DND-41 (cell line): ENCODE results near the gene REM1.

Experiments
- ATAC-seq: fragments of 200-7000 bp; cut with Tn5 transposase; 3 replicates; pipeline ENCODE4 v1.9.1; 2021; ENCODE audit warnings: low read depth; ENCODE audit not compliant: insufficient read depth
- DNase-seq: peaks from one replicate; pipeline ENCODE4 v3.0.0-alpha.2; 2020
- H2AFZ ChIP-seq: 2 replicates; pipeline ENCODE4 v1.6.0; 2012; ENCODE audit warnings: low read depth, low read length
- H3K27ac ChIP-seq: 2 replicates; pipeline ENCODE4 v1.5.1; 2012; ENCODE audit warnings: low read length, inconsistent platforms
- H3K27me3 ChIP-seq: fragments of 200-600 bp; sonication (generic); 2 replicates; pipeline ENCODE4 v1.6.0; 2012; ENCODE audit warnings: low read length, mild to moderate bottlenecking, inconsistent platforms; ENCODE audit not compliant: insufficient read depth, poor library complexity
- H3K36me3 ChIP-seq: 2 replicates; pipeline ENCODE4 v1.5.1; 2012; ENCODE audit warnings: low read length, inconsistent platforms; ENCODE audit not compliant: insufficient read depth
- H3K4me1 ChIP-seq: 2 replicates; pipeline ENCODE4 v1.5.1; 2012; ENCODE audit warnings: mild to moderate bottlenecking, low read length; ENCODE audit not compliant: insufficient read depth
- H3K4me2 ChIP-seq: 2 replicates; pipeline ENCODE4 v1.6.0; 2012; ENCODE audit warnings: mild to moderate bottlenecking, moderate library complexity, low read length, inconsistent platforms; ENCODE audit not compliant: insufficient read depth
- H3K4me3 ChIP-seq, 2 experiments: fragments of 200-600 bp in 1 of 2; shearing (Covaris generic) in 1 of 2; 2 replicates each; pipeline ENCODE4 v1.5.1; 2012 to 2016; ENCODE audit warnings: inconsistent platforms in 2 of 2, low read length in 2 of 2, mild to moderate bottlenecking in 2 of 2, low read depth in 1 of 2, moderate library complexity in 1 of 2
- H3K79me2 ChIP-seq: 2 replicates; pipeline ENCODE4 v1.6.0; 2012; ENCODE audit warnings: low read length, inconsistent platforms; ENCODE audit not compliant: insufficient read depth
- H3K9ac ChIP-seq: 2 replicates; pipeline ENCODE4 v1.6.0; 2012; ENCODE audit warnings: low read depth, mild to moderate bottlenecking, inconsistent platforms, low read length, moderate library complexity
- H3K9me3 ChIP-seq: 2 replicates; pipeline ENCODE4 v1.5.1; 2012; ENCODE audit warnings: low read length, moderate library complexity, mild to moderate bottlenecking, inconsistent platforms; ENCODE audit not compliant: insufficient read depth, severe bottlenecking
- H4K20me1 ChIP-seq: 2 replicates; pipeline ENCODE4 v1.6.0; 2012; ENCODE audit warnings: low read length; ENCODE audit not compliant: insufficient read depth
- EZH2 ChIP-seq: IDR thresholded peaks from 3 replicates; pipeline ENCODE4 v1.6.1; 2012; ENCODE audit warnings: borderline replicate concordance, low read depth, mild to moderate bottlenecking, moderate library complexity, low read length, inconsistent platforms; ENCODE audit not compliant: severe bottlenecking
- TF ChIP-seq, protein P1 (sequence below): IDR thresholded peaks from 2 replicates; pipeline ENCODE4 v1.5.1; 2012; ENCODE audit warnings: borderline replicate concordance, low read length, moderate library complexity, mild to moderate bottlenecking; ENCODE audit not compliant: poor library complexity, severe bottlenecking; ENCODE audit errors: extremely low read depth

Gene REM1

DNA sequence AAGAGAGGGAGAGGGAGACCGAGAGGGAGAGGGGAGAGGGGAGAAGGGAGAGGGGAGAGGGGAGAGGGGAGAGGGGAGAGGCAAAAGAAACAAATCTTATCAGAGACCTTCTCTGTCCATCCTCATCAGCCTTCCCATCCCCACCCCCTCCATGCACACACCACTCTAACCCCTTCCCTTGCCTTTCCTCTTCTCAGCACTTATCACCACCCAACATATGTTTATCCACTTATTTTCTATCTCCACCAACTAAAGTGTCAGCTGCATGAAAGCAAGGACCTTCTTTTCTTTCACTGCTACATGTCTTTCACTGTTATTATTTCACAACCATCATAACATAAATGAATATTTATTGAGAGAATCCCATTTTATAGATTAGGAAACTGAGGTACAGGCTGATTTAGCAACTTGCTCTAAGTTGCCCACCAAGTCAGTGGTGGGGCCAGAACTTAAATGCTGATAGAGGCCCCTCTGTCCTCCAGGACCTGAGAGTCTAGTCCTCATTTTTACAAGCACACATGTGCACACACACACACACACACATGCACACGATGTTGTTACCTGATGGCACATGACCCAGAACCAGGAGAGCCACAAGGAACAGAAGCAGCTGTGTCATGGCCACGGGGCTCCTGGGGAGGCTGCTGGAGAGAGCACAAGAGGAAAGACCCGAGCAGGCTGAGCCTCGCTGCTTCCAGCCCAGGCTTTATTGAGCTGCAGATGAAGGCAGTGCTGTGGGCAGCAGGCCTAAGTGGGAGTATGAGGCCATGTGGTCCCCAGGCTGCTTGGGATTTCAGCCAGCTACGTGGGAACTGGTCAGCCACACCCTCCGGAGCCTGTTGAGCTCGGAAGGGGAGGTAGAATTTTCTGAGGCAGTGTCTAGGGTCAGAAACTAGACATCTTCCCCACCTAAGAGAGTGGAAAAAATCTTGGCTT, 2.4 kb upstream of the REM1 start:
- ATAC-seq (no peak), DNase-seq (no peak)
- Histone ChIP-seq H3K36me3 (no peaks in the 10 kb centered on the region), H2AFZ (no peak overlapping the region), H3K4me3 (no peak overlapping the region), H3K79me2 (no peaks in the 10 kb centered on the region), H3K27ac (no peak overlapping the region), H3K27me3 (no peaks in the 10 kb centered on the region), H4K20me1 (no peaks in the 10 kb centered on the region), H3K4me2 (no peak overlapping the region), H3K9ac (no peak overlapping the region), H3K4me1 (no peaks in the 10 kb centered on the region), H3K9me3 (peaks cover 2% of the 10 kb centered on the region)
- TF ChIP-seq, protein P1, sequence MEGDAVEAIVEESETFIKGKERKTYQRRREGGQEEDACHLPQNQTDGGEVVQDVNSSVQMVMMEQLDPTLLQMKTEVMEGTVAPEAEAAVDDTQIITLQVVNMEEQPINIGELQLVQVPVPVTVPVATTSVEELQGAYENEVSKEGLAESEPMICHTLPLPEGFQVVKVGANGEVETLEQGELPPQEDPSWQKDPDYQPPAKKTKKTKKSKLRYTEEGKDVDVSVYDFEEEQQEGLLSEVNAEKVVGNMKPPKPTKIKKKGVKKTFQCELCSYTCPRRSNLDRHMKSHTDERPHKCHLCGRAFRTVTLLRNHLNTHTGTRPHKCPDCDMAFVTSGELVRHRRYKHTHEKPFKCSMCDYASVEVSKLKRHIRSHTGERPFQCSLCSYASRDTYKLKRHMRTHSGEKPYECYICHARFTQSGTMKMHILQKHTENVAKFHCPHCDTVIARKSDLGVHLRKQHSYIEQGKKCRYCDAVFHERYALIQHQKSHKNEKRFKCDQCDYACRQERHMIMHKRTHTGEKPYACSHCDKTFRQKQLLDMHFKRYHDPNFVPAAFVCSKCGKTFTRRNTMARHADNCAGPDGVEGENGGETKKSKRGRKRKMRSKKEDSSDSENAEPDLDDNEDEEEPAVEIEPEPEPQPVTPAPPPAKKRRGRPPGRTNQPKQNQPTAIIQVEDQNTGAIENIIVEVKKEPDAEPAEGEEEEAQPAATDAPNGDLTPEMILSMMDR = no peak
- no peak for TF ChIP-seq EZH2

DNA sequence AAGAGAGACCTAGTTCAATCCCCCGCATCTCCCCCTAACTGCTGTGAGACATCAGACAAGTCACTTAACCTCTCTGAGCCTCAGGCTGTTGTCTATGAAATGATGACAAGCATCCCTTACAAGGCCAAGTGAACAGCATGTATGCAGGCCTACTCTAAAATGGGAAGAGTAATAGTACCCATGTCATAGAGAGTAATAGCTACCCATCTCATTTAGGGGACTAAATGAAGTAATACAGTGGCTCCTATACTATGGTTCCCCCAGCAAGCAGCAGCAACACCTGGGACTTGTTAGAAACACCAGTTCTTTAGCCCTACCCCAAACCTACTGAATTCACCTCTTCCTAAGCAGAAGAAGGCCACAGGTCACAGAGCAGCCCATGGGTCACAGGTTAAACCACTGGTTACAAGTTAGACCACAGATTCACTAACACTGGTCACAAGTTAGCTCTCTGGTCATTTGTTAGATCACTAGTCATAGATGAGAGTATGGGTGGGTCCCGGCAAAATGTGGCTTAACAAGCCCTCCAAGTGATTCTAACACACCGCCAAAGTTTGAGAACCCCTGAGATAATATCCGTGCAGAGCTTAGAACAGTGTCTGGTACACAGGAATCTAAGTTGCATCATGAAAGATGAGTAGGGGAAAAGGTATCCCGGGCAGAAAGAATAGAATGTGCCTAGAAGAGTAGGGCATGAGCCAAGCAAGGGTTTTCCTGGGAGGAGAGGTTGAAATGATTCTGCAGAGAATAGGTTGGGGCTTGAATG, 1.6 kb upstream of the REM1 start:
- Histone ChIP-seq H3K4me3 (no peak overlapping the region), H3K36me3 (no peaks in the 10 kb centered on the region), H2AFZ (no peak overlapping the region), H3K4me1 (no peaks in the 10 kb centered on the region), H3K4me2 (no peak overlapping the region), H3K9ac (no peak overlapping the region), H3K27ac (no peak overlapping the region), H4K20me1 (no peaks in the 10 kb centered on the region), H3K9me3 (peaks cover 2% of the 10 kb centered on the region), H3K27me3 (no peaks in the 10 kb centered on the region), H3K79me2 (no peaks in the 10 kb centered on the region)
- TF ChIP-seq, protein P1 = no peak
- no peak for TF ChIP-seq EZH2
- ATAC-seq (no peak), DNase-seq (no peak)

- Histone ChIP-seq H3K4me1 (no peaks in the 10 kb centered on the region), H3K79me2 (no peaks in the 10 kb centered on the region), H3K4me3 (no peak overlapping the region), H3K27me3 (no peaks in the 10 kb centered on the region), H3K27ac (no peak overlapping the region), H2AFZ (no peak overlapping the region), H3K9ac (no peak overlapping the region), H3K36me3 (no peaks in the 10 kb centered on the region), H3K4me2 (no peak overlapping the region), H3K9me3 (peaks cover 2% of the 10 kb centered on the region), H4K20me1 (no peaks in the 10 kb centered on the region)
- DNase-seq = no peak
- TF ChIP-seq, protein P1 = no peak
- TF ChIP-seq EZH2 = no peak
- no peak for ATAC-seq
These were observed 1.0 kb upstream of the REM1 start for GRCh38 chr20:31474097-31474436.
